A549 (cell line): ENCODE measurements around the gene DMAC2L.

ENCODE experiments used
- BHLHE40 ChIP-seq: IDR thresholded peaks from 2 replicates; pipeline ENCODE4 v1.6.1; 2012; ENCODE audit warnings: low read depth, low read length, inconsistent platforms
- CTCF ChIP-seq: fragments of >200 bp; sonication (Bioruptor Twin); formaldehyde crosslinking; IDR thresholded peaks from 3 replicates; pipeline ENCODE4 v1.5.1; 2016
- E2F6 ChIP-seq: IDR thresholded peaks from 2 replicates; pipeline ENCODE4 v1.6.1; 2012; ENCODE audit warnings: low read depth, borderline replicate concordance
- EHMT2 ChIP-seq: fragments of 200-600 bp; sonication (generic); IDR thresholded peaks from 2 replicates; pipeline ENCODE4 v1.6.1; 2016; ENCODE audit warnings: antibody characterized with exemption, low read depth, mild to moderate bottlenecking, moderate library complexity
- EP300 ChIP-seq, 2 experiments: fragments of >200 bp; sonication (Bioruptor Twin); formaldehyde crosslinking; IDR thresholded peaks; 2 replicates in 1 of 2; 3 replicates in 1 of 2; pipeline ENCODE4 v1.6.1; 2016 to 2017
- HMGXB4 ChIP-seq: fragments of 250-450 bp; sonication (Bioruptor Pico); IDR thresholded peaks from 2 replicates; pipeline ENCODE4 v1.5.0; 2021; ENCODE audit warnings: mild to moderate bottlenecking, moderate library complexity, borderline replicate concordance
- HOXB13 ChIP-seq: fragments of 250-450 bp; sonication (Bioruptor Pico); IDR thresholded peaks from 2 replicates; pipeline ENCODE4 v1.5.0; 2020; ENCODE audit warnings: low read depth, mild to moderate bottlenecking, moderate library complexity
- KDM1A ChIP-seq: fragments of 200-600 bp; sonication (generic); IDR thresholded peaks from 2 replicates; pipeline ENCODE4 v1.6.1; 2016; ENCODE audit warnings: low read depth, mild to moderate bottlenecking
- MAX ChIP-seq: IDR thresholded peaks from 2 replicates; pipeline ENCODE4 v1.6.1; 2012
- MYC ChIP-seq: IDR thresholded peaks from 2 replicates; pipeline ENCODE4 v1.6.1; 2012; ENCODE audit warnings: mild to moderate bottlenecking, inconsistent platforms, low read length, improper control_type of control experiment, borderline replicate concordance
- POLR2A ChIP-seq: IDR thresholded peaks from 2 replicates; pipeline ENCODE4 v1.6.1; 2012; ENCODE audit warnings: mild to moderate bottlenecking, low read length
- SMC3 ChIP-seq: fragments of >200 bp; sonication (Bioruptor Twin); formaldehyde crosslinking; IDR thresholded peaks from 3 replicates; pipeline ENCODE4 v1.6.1; 2018; ENCODE audit warnings: inconsistent platforms
- ZC3H11A ChIP-seq: fragments of 450-650 bp; IDR thresholded peaks from 2 replicates; pipeline ENCODE4 v1.6.1; 2014; ENCODE audit warnings: antibody characterized with exemption, mild to moderate bottlenecking

GRCh38 chr14:50371546-50371945, 59.4 kb downstream of the DMAC2L start:
- TF ChIP-seq E2F6 (no peak), MYC (no peak), SMC3 (no peak), CTCF (no peak), EP300 (IDR thresholded peaks at IDR 0.05) (no peak), POLR2A (no peak), ZC3H11A (no peak), HMGXB4 (CRISPR knock-in tag) (no peak), KDM1A (no peak), EHMT2 (no peak), MAX (no peak), HOXB13 (CRISPR knock-in tag) (no peak), BHLHE40 (no peak)
